22Rv1 (cell line): ENCODE results near the gene SAMD7.

Experiments
- H3K27ac ChIP-seq: fragments of 450-650 bp; 2 replicates; pipeline ENCODE4 v1.5.1; 2017
- CTCF ChIP-seq: fragments of 450-650 bp; IDR thresholded peaks from 2 replicates; pipeline ENCODE4 v1.5.1; 2017; ENCODE audit warnings: mild to moderate bottlenecking
- ZFX ChIP-seq: fragments of 450-650 bp; IDR thresholded peaks from 2 replicates; pipeline ENCODE4 v1.6.1; 2017; ENCODE audit warnings: antibody characterized with exemption, borderline replicate concordance

SAMD7 gene

DNA sequence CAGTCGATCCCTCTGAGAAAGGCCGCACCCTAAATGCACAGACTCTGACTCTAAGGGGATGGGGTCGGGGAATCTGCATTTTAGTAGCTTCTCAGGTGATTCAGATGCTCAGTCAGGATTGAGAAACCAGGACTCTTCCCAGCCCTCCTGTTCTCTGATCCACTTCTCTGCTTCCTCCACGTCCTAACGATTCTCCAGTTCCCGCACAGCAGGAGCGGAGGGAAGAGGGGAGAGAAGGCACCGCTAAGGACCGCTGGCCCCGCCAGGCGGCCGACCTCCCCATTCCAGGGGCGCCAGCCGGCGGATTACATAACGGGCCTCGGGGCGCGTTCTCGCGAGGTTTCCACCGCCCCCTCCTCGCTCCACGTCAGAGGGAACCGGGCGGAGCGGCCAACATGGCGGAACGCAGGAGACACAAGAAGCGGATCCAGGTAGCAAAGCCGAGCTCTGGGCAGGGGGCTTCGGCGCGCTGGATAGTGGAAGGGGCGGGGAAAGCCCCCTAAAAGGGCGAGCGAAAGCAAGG is 55.1 kb downstream of the SAMD7 start, which contains the start of gene SEC62:
SEC62 (plus strand) TSS at position 380 of the 523 bp plus-strand sequence; CDS start at position 396, 16 bp downstream.
- H3K27ac ChIP-seq: peak within 1 kb of the TSS; percentile 62
- no peak for TF ChIP-seq ZFX
- TF ChIP-seq CTCF: peak; percentile 22

DNA sequence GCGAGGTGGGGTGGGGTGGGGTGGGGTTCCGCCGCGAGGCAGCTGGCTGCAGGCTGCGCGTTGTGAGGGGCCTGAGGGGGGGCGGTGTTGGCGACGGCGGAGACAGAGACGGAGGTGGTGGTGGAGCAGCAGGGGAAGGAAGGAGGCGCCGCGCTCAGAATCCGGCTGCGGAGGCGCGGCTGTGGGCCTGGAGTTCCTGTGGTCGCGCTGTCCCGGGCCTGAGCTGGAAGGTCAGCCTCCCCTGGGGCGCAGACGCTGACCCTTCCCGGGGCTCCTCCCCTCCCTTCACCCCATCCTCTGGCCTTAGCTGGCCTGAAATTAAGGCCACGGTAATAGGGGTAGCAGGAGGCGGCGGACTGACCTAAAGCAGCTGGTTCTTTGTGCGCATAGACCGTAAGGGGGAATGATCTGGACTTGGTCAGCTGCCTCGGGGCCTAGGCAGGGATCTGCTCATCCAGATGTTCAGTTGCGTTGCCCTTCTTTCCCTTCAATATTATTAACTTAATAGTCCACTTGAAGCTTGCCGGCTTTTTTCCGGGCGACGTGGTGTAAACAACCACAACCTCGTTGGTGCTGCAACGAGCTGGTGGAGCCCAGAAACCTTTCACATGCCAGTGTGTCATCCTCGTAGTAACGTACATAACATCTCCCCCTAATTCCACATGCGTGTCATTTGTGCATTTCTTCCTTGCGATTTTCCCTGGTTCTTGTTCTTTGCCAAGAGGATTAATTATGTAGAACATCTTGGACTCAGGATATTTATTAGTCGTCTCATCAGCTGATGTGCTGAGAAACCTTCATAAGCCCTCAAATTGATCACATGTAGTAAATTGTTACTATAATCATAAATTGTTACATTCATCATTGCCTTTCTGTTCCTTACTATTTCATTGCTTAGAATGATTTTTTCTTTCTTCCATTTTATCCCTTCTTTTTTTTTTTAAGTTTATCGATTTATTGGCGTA is 55.9 kb downstream of the SAMD7 start:
- TF ChIP-seq ZFX: no peak
- no peak for TF ChIP-seq CTCF
- H3K27ac ChIP-seq: peak overlapping the region; percentile 62

DNA sequence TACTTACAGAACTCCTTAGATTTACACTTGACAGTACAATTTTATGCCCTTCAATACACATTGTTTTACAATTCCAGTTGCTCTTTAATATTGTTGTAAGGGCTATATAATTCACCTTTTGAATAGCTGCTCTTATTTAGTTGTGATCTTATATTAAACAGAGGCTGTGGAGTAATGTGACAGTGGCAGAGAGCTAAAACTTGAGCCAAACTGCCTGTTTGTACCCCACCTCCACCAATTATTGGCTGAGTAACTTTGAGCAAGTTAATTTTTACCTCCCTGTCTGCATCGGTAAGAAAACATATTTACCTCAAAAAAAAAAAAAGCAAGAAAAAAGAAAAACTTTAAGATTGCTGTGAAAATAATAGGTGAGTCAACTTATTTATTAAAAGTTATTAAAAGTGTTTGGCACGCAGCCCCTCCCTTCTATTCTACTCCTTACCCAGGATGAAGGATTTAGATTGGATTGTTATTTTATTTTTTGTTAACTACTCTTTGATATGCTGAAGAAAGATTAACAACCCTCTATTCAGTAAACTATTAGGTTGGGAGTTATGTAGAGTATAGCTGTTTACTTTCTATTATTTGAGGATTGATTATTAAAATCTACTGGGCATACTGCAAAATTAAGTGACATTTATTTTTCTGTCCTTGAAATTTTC is 57.0 kb downstream of the SAMD7 start:
- no peak overlapping the region for H3K27ac ChIP-seq
- TF ChIP-seq CTCF (no peak), ZFX (no peak)

- H3K27ac ChIP-seq: no peak overlapping the region
Observed at GRCh38 chr3:169969174-169970095, 58.1 kb downstream of the SAMD7 start.

GRCh38 chr3:169970847-169971246 is 59.5 kb downstream of the SAMD7 start:
- H3K27ac ChIP-seq: no peak overlapping the region
- TF ChIP-seq CTCF (no peak), ZFX (no peak)

More at GRCh38 chr3:169969174-169970095, 58.1 kb downstream of the SAMD7 start:
- TF ChIP-seq CTCF (no peak), ZFX (no peak)

- no peak overlapping the region for H3K27ac ChIP-seq
- TF ChIP-seq ZFX (no peak), CTCF (no peak)
Observed at GRCh38 chr3:169971522-169971921, 60.1 kb downstream of the SAMD7 start.
